ENCODE data around the gene HTRA1.
A peak's percentile ranks its signal among the peaks of the same experiment; 100 is the strongest.

Gene HTRA1

GRCh38 chr10:122461367-122461728 is at the start of gene HTRA1:
Gene HTRA1, plus strand, starts transcription at chr10:122461553. Its CDS starts 100 bp downstream, at chr10:122461653.
- DNase-seq: no peak

GRCh38 chr10:122413327-122413726 is 48.0 kb upstream of the HTRA1 start:
- DNase-seq: no peak

GRCh38 chr10:122417667-122418066 is 43.7 kb upstream of the HTRA1 start:
- DNase-seq: no peak

GRCh38 chr10:122419016-122419415 is 42.3 kb upstream of the HTRA1 start:
- DNase-seq: no peak

- DNase-seq: no peak
Observed at GRCh38 chr10:122419876-122420623, 41.3 kb upstream of the HTRA1 start.

- DNase-seq: no peak
Observed at GRCh38 chr10:122420624-122421007, 40.7 kb upstream of the HTRA1 start.

GRCh38 chr10:122421054-122421625 is 40.2 kb upstream of the HTRA1 start:
- DNase-seq: no peak

GRCh38 chr10:122421742-122422141 is 39.6 kb upstream of the HTRA1 start:
- no peak for DNase-seq

GRCh38 chr10:122422266-122422989 is 38.9 kb upstream of the HTRA1 start:
- no peak for DNase-seq

GRCh38 chr10:122424059-122424458 is 37.3 kb upstream of the HTRA1 start:
- no peak for DNase-seq

- DNase-seq: no peak
Observed at GRCh38 chr10:122426829-122427228, 34.5 kb upstream of the HTRA1 start.

GRCh38 chr10:122427280-122427679 is 34.1 kb upstream of the HTRA1 start:
- no peak for DNase-seq

GRCh38 chr10:122435212-122435827 is 26.0 kb upstream of the HTRA1 start:
- peak; percentile 57 for DNase-seq

- DNase-seq: no peak
Observed at GRCh38 chr10:122441961-122442360, 19.4 kb upstream of the HTRA1 start.

- DNase-seq: no peak
Observed at GRCh38 chr10:122445469-122445868, 15.9 kb upstream of the HTRA1 start.

- no peak for DNase-seq
Observed at GRCh38 chr10:122445904-122446303, 15.4 kb upstream of the HTRA1 start.

GRCh38 chr10:122446668-122447423 is 14.5 kb upstream of the HTRA1 start:
- DNase-seq: no peak

GRCh38 chr10:122448600-122448999 is 12.8 kb upstream of the HTRA1 start:
- no peak for DNase-seq

GRCh38 chr10:122449153-122449552 is 12.2 kb upstream of the HTRA1 start:
- no peak for DNase-seq

- DNase-seq: no peak
Observed at GRCh38 chr10:122450353-122450990, 10.9 kb upstream of the HTRA1 start.

GRCh38 chr10:122454071-122454470 is 7.3 kb upstream of the HTRA1 start:
- DNase-seq: no peak

GRCh38 chr10:122454603-122455080 is 6.7 kb upstream of the HTRA1 start, which contains the start of gene ARMS2:
Gene ARMS2, plus strand, starts transcription at chr10:122454653. Its CDS starts 75 bp downstream, at chr10:122454728.
- no peak for DNase-seq
